ENCODE measurements around the gene VSTM1.

GRCh38 chr19:54047616-54048015, 16.1 kb downstream of the VSTM1 start:
- TF ChIP-seq CTCF (IDR thresholded peaks at IDR 0.05; ENCODE audit: low read depth, low read length) (no peak), EZH2phosphoT487 (IDR thresholded peaks at IDR 0.05; ENCODE audit: low read depth) (no peak)
